Sigmoid colon (tissue), 7 donors: ENCODE results near the gene HINT2. TPM values are rescaled to one million over a fixed set of nuclear protein-coding genes. Genes with fewer than 3 reads are reported as not detected.

Source experiments
- DNase-seq: peaks from one replicate; pipeline ENCODE4 v3.0.0-alpha.2; 2019
- H3K27ac ChIP-seq, 4 donors: fragments of 200-600 bp; sonication (generic); one replicate each; pipeline ENCODE4 v1.5.1; 2016 to 2019; ENCODE audit warnings: mild to moderate bottlenecking in 1 of 4
- H3K27me3 ChIP-seq, 3 donors: fragments of 200-600 bp; sonication (generic); one replicate each; pipeline ENCODE4 v1.5.1; 2019; ENCODE audit warnings: mild to moderate bottlenecking in 1 of 3
- H3K36me3 ChIP-seq, 4 donors: fragments of 200-600 bp; sonication (generic); one replicate each; pipeline ENCODE4 v1.5.1; 2016 to 2019
- H3K4me1 ChIP-seq, 4 donors: fragments of 200-600 bp; sonication (generic); one replicate each; pipeline ENCODE4 v1.5.1; 2017 to 2019
- H3K4me3 ChIP-seq, 4 donors: fragments of 200-600 bp; sonication (generic); one replicate each; pipeline ENCODE4 v1.5.1; 2017 to 2019; ENCODE audit warnings: mild to moderate bottlenecking in 2 of 4, moderate library complexity in 1 of 4
- H3K9me3 ChIP-seq, 4 donors: fragments of 200-600 bp in 3 of 4; sonication (generic) in 3 of 4; one replicate each; pipeline versions ENCODE4 v1.5.1 to v1.6.1; 2013 to 2019
- CTCF ChIP-seq, 4 experiments: fragments of 450-650 bp in 3 of 4; fragments of 200-600 bp in 1 of 4; IDR thresholded peaks; one replicate each; pipeline ENCODE4 v1.5.1; 2016 to 2019; ENCODE audit warnings: antibody characterized with exemption in 4 of 4, mild to moderate bottlenecking in 3 of 4, moderate library complexity in 2 of 4
- EP300 ChIP-seq, 4 donors: sonication (generic); formaldehyde crosslinking; IDR thresholded peaks; one replicate each; pipeline ENCODE4 v1.6.1; 2017; ENCODE audit warnings: antibody characterized with exemption in 4 of 4
- POLR2A ChIP-seq, 2 donors: fragments of 450-650 bp; IDR thresholded peaks; one replicate each; pipeline ENCODE4 v1.6.1; 2016; ENCODE audit warnings: antibody characterized with exemption in 2 of 2, mild to moderate bottlenecking in 2 of 2, moderate library complexity in 2 of 2
- POLR2AphosphoS5 ChIP-seq, 4 donors: sonication (generic); formaldehyde crosslinking; IDR thresholded peaks; one replicate each; pipeline ENCODE4 v1.6.1; 2017; ENCODE audit warnings: antibody characterized with exemption in 4 of 4
- WGBS, 2 donors: extraction: QIAGEN DNeasy Blood & Tissue Kit; methylation state at CpG; one replicate each; pipeline ENCODE4 v1.1.7; 2013; 5-methylcytosine and 5-hydroxymethylcytosine counted together
- intact Hi-C: fragments of 100-400 bp; cut with DNase I; formaldehyde crosslinking; loops from one replicate; pipeline ENCODE4 v1.15.1; 2023
- polyA plus RNA-seq, 3 donors: library from polyadenylated mRNA; stranded (reverse); fragments of 200-250 nt; gene quantifications; one replicate each; pipeline ENCODE4 v1.2.3, GENCODE V29; 2013
- total RNA-seq, 4 donors: library from RNA; depleted of rRNA; stranded (reverse); fragments of >200 nt; gene quantifications; one replicate each; pipeline ENCODE4 v1.1.0, GENCODE V29; 2016
- donor health status: healthy with polysubstance abuse.
- donor health status: Bipolar disorder and iron deficiency.
- donor health status: healthy.

The HINT2 gene
- total and polyA plus RNA-seq, 7 donors = 23.5 to 125 (median 42.8) TPM

GRCh38 chr9:35835766-35836165 lies 20.9 kb upstream of the HINT2 start:
- H3K27ac ChIP-seq = no peak overlapping the region

GRCh38 chr9:35835216-35835632 lies 20.4 kb upstream of the HINT2 start:
- Histone ChIP-seq H3K27ac (no peak overlapping the region), H3K36me3 (peaks cover 0 to 11% (median 0%) of the 10 kb centered on the region in 4 donors), H3K27me3 (no peaks in the 10 kb centered on the region), H3K4me1 (peaks cover 0 to 29% (median 22%) of the 10 kb centered on the region in 4 donors), H3K4me3 (no peak overlapping the region), H3K9me3 (no peaks in the 10 kb centered on the region)
- peak; percentile 64 for DNase-seq
- intact Hi-C loops = no loop called here
- TF ChIP-seq CTCF (IDR thresholded peaks at IDR 0.05) (no peak), POLR2AphosphoS5 (IDR thresholded peaks at IDR 0.05) (no peak), EP300 (IDR thresholded peaks at IDR 0.05) (no peak), POLR2A (IDR thresholded peaks at IDR 0.05) (no peak)
- whole genome bisulfite sequencing, 2 donors = 69 to 86% methylated on average over 3 of the region's 3 CpGs

More at GRCh38 chr9:35835766-35836165, 20.9 kb upstream of the HINT2 start:
- H3K4me3 ChIP-seq = no peak overlapping the region
- H3K9me3 ChIP-seq = no peaks in the 10 kb centered on the region
- H3K4me1 ChIP-seq = peaks cover 0 to 23% (median 17%) of the 10 kb centered on the region in 4 donors
- no peak for TF ChIP-seq POLR2A (IDR thresholded peaks at IDR 0.05)
- no peak for TF ChIP-seq POLR2AphosphoS5 (IDR thresholded peaks at IDR 0.05)
- no peak for TF ChIP-seq EP300 (IDR thresholded peaks at IDR 0.05)
- TF ChIP-seq CTCF (IDR thresholded peaks at IDR 0.05) = no peak
- intact Hi-C loops = no loop called here
- H3K36me3 ChIP-seq = peaks cover 0 to 11% (median 0%) of the 10 kb centered on the region in 4 donors
- no peaks in the 10 kb centered on the region for H3K27me3 ChIP-seq
- 27 to 64% methylated on average over 2 of the region's 2 CpGs for WGBS, 2 donors
- DNase-seq = no peak

GRCh38 chr9:35834260-35835215 lies 19.7 kb upstream of the HINT2 start:
- intact Hi-C loops = no loop called here
- no peak for TF ChIP-seq POLR2AphosphoS5 (IDR thresholded peaks at IDR 0.05)
- TF ChIP-seq EP300 (IDR thresholded peaks at IDR 0.05) = no peak
- TF ChIP-seq CTCF (IDR thresholded peaks at IDR 0.05) = no peak
- no peak for TF ChIP-seq POLR2A (IDR thresholded peaks at IDR 0.05)
- peaks cover 0 to 11% (median 0%) of the 10 kb centered on the region in 4 donors for H3K36me3 ChIP-seq
- H3K27ac ChIP-seq = peak overlapping the region in 2 of 4 donors; percentile 27 to 33
- H3K27me3 ChIP-seq = no peaks in the 10 kb centered on the region
- DNase-seq = peak; percentile 46
- H3K4me3 ChIP-seq = no peak overlapping the region
- no peaks in the 10 kb centered on the region for H3K9me3 ChIP-seq
- 83 to 84% methylated on average over 14 of the region's 14 CpGs for WGBS, 2 donors
- H3K4me1 ChIP-seq = peaks cover 0 to 35% (median 29%) of the 10 kb centered on the region in 4 donors

- Histone ChIP-seq H3K27ac (peak overlapping the region in 1 of 4 donors; percentile 28), H3K4me3 (no peak overlapping the region), H3K27me3 (no peaks in the 10 kb centered on the region), H3K9me3 (no peaks in the 10 kb centered on the region), H3K36me3 (peaks cover 0 to 11% (median 0%) of the 10 kb centered on the region in 4 donors), H3K4me1 (peaks cover 0 to 41% (median 34%) of the 10 kb centered on the region in 4 donors)
- intact Hi-C loops = no loop called here
- no peak for DNase-seq
- no peak for TF ChIP-seq EP300 (IDR thresholded peaks at IDR 0.05)
- TF ChIP-seq POLR2AphosphoS5 (IDR thresholded peaks at IDR 0.05) = no peak
- no peak for TF ChIP-seq POLR2A (IDR thresholded peaks at IDR 0.05)
- no peak for TF ChIP-seq CTCF (IDR thresholded peaks at IDR 0.05)
- WGBS, 2 donors = 62 to 75% methylated on average over 5 of the region's 5 CpGs
These were observed 18.0 kb upstream of the HINT2 start for GRCh38 chr9:35832814-35833213.
